Activated CD8-positive, alpha-beta memory T cell treated with anti-CD3 and anti-CD28 coated beads for 24 hours (primary cell): Measurements from ENCODE around the gene TLE6.
"Not testable (repeated sequence)": the region's sequence is repeated elsewhere in the genome, so short reads cannot be mapped to it uniquely, and the experiment has no call there.

ENCODE experiments used
- DNase-seq: peaks from one replicate; pipeline ENCODE4 v3.0.0-alpha.2; 2020

Gene TLE6

DNA sequence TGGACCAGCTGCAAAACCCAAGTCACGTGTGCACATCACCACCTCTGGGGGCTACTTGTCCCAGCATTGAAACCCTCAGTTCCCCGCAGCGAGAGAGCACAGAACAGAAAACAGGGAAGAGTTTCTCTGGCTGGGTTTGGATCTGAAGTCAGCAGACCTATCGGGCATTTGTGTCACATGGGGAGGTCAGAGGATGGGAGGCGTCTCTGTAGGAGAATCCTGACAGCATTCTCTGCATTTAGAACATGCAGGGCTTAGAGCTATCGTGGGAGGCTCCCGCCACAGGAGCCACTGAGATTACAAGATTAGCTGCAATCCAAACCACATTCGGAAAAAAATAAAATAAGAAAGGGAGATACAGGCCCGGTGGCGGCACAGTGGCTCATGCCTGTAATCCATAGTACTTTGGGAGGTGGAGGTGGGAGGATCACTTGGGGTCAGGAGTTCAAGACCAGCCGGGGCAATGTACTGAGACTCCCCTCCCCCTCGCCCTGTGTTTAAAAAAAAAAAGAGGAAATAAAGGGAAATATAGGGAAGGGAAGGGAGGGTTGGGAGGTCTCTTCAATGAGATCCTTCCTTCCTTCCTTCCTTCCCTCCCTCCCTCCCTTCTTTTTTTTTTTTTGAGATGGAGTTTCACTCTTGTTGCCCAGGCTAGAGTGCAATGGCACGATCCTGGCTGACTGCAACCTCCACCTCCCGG, 2.9 kb upstream of the TLE6 start:
- DNase-seq, result no peak

DNA sequence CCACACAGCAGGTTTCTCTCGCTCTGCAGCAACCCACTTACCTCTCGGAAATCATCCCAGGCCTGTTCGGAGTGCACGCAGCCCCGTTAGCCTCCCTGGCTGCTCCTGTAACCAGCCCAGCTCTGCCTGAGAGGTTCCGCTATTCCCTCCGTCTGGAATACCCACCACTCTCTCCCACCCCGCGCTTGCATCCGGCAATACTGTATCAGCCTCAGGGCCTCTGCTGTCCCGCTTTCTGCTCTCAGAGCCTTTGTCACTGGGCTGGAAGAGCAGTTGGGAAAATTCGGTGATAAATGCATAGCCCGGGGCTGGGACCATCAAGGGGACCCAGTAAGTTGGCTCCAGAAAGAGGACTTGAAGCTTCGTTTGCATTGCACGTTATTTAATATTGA, 759 bp upstream of the TLE6 start:
- DNase-seq, result peak; percentile 60

DNA sequence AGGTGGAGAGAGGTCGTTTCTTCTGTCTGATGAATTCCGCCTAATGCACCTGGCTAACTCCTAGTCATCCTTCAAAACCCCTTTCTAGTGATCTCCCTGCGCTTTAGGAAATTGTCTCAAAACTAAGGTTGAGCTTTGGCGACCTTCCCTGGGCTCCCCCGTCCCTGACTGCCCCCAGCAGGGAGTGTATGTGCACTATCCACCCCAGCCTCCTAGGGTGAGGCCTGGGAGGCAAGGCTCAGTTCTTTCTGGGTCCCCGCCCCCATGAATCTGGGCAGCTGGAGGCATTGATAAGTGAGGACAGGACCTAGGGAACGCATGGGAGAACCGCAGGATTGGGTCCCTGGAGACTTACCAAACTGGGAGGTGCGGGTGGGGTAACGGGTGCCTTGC, 378 bp downstream of the TLE6 start:
- no peak for DNase-seq

DNA sequence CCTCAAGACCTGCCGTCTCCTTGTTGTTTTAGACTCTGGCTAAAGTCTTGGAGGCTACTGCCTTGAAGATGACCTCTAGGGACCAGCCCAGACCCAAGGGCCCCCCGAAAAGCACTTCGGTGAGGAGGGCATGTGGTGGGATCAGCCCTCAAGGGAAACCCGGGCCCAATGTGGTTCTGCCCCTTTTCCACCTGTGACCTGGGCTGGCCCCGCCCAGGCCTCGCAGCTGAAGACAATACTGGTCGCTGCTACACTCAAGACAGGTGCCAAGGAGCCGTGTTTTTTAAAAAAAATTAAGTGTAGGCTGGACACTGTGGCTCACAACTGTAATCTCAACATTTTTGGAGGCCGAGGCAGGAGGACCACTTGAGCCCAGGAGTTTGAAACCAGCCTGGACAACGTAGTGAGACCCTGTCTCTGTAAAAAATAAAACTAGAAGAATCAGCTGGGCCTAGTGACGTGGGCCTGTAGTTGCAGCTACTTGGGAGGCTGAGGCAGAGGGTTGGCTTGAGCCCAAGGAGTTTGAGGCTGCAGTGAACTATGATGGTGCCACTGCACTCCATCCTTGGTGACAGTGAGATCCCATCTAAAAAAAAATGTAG, 903 bp downstream of the TLE6 start:
- DNase-seq, result no peak

DNA sequence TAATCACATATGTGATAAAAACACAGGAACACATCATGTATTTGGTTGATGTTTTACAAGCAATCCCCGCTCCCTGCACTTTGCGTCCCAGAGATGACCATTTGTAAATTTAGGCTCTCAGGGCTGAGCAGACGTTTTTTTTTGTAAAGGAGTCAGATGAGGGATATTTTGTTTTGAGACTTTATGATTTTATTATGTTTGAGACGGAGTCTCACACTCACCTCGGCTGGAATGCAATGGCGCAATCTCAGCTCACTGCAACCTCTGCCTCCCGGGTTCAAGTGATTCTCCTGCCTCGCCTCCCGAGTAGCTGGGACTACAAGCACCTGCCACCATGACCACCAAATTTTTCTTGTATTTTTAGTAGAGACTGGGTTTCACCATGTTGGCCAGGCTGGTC, 1.4 kb downstream of the TLE6 start:
- no peak for DNase-seq

DNA sequence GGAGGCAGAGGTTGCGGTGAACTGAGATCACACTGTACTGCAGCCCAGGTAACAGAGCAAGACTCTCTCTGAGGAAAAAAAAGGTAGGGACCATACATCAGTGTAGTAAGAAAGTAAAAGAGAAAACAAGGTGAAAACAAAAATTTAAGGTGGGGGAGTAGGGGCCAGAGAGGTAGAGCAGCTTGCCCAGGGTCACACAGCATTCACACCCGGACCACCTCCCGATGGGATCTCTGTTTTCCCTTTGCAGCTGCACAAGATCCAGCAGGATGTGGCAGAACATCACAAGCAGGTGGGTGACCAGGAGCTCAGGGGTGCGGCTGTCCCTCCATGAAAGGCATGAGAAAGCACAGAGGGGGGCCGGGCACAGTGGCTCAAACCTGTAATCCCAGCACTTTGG, 4.5 kb downstream of the TLE6 start:
- no peak for DNase-seq

DNA sequence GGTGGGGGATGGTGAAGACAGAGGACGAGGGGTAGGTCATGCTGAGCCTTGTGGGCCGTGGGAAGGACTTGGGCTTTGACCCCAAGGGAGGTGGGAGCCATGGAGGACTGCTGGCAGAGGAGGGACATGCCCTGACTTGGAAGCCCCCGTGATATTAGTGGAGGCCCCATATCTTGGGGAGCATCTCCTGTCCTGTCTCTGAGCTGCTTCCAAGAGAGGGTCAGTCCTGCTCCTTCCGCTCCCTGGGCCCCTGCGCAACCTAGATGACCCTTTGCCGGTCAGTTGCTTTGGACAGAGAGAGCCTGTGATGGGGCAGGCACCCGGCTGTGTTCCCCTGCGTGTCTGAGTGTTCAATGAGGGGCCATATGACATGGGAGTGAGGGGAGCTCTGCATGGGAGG, 5.2 kb downstream of the TLE6 start:
- no peak for DNase-seq

DNA sequence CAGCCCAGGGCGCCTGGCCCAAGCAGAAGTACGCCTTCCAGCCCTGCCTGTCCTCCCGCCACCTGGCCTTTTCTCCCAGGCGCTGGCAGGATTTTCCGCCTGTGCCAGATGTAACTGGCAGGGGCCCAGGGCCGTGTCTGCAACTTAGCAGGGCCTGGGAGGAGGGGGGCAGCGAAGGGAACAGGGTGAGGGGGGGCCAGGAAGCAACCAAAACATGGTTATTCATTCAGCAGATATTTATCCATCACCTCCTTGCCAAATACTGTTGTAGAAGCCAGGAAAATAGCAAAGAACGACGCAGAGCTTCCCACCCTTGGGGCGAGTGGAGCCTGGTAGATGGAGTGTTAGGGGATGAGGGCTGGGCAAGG, 5.6 kb downstream of the TLE6 start:
- no peak for DNase-seq

DNA sequence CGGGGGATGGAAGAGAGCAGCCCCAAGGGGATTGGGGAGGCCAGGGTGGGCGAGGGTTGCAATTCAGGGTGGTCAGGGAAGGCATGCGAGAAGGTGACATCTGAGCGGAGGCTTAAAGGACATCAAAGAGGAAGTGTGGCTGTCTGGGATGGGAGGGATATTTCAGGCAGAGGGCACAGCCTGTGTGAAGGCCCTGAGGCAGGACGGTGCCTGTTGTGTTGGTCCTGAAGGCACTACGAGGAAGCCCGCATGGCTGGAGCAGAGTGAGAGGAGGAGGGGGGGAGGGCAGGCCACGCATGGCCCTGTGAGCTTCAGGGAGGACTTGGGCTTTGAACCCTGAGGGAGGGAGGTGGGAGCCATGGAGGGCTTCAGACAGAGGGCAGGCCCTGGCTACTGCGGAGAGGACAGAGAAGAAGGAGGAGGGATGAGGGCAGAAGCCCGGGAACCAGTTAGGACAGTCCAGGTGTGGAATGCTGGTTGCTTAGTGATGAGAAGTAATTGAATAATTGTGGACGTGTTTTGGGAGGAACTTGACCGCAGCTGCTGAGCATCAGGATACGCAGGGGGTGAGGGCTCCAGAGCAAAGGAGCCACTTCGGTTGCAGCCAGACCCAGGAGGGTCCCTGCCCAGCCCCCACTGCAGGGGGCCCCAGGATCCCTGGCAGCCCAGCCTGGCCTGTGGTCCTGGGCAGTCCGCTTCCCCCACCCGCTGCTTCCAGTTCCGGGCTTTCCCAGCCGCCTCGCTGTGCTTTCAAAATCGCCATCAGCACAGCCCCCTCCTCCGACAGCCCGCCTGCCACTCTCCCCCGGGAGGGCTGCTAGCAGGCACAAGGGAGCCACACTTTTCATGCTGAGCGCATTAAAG, 6.2 kb downstream of the TLE6 start:
- DNase-seq, result no peak

DNA sequence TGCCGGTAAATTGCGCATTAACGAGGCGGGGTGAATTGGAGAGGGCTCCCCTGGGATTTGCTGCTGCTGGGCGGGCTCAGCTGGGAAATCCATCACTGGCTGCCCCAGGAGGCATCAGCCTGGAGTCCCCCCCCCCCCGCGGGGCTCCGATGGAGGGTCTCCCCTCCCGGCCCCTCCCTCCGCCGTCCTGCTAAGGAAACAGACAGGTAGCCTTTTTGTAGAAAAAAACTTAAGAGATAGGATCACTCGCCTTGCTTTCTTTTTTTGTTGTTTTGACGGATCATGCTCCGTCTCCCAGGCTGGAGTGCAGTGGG, 6.8 kb downstream of the TLE6 start:
- DNase-seq, result no peak

DNA sequence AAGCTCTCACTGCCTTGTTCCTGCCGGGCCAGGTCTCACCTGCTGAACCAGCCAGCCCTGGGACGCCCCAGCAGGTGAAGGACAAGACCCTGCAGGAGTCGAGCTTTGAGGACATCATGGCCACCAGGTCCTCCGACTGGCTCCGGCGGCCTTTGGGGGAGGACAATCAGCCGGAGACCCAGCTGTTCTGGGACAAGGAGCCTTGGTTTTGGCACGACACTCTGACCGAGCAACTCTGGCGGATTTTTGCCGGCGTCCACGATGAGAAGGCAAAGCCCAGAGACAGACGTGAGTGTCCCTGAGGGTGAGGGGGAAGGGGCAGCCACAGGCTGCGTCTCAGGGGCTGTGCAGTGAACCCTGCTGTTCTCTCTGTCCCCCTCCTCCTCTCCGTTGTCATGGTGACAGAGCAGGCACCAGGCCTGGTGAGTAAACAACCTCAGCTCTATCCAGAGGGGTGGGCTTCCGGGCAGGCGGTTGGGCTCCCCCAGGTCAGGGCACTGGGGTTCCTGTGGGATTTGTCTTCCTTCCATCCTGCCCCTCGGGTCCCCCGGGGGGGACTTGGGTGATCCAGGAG, 9.7 kb downstream of the TLE6 start:
- DNase-seq, result no peak

DNA sequence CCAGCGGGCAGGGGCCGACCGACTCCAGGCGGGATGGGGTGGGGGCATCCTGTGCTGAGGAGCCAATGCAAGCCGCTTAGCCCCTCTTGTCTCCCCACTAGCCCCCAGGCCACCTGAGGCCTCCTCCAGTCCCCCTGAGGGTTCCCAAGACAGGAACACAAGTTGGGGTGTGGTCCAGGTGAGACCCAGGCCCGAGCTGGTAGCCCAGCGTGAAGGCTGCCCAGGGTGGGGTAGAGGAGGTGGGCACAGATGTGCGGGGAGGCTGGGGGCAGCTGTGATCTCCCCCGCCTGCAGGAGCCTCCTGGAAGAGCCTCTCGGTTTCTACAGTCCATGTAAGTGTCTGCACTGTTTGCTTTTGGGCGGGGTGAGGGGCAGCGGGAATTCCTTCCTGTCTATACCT, 10.4 kb downstream of the TLE6 start:
- no peak for DNase-seq

DNA sequence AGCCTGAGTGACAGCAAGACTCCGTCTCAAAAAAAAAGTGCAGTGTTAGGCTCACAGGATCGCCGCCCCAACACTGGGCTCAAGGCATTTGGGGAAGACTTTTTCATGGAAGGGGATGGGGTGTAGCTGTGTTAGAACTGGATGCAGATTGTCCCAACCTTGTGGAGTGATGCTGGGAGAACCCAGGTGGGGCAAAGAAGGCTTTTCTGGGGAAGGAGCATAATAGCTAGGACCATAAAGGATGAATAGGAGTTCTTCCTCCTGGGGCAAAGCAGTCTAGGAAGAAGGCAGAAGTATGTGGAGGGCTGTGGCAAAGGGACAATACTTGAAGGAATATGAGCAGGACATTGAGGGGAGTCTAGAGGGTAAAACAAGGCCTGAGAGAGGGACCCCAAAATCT, 11.2 kb downstream of the TLE6 start:
- DNase-seq, result no peak

DNA sequence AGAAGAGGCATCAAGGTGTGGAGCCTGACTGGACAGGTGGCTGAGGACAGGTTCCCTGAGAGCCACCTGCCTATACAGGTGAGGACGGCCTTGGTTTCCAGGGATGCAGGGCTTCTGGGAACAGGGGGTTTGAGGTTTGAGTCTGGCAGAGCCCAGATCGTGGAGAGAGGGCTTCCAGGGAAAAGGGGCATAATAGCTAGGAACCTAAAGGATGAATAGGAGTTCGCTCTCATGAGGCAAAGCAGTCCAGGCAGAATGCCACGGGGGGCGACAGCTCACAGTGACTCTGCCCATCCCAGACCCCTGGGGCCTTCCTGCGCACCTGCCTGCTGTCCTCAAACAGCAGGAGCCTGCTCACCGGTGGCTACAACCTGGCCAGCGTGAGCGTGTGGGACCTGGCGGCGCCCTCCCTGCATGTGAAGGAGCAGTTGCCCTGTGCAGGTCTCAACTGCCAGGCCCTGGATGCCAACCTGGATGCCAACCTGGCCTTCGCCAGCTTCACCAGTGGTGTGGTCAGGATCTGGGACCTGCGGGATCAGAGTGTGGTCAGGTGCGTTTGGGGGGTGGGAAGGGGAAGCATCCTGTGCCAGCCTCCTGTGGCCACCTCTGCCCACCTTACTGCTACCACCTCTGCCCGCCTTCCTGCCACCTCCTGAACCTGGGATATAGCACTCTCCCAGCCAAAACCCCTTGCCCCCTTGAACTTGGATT, 12.0 kb downstream of the TLE6 start:
- DNase-seq, result no peak

DNA sequence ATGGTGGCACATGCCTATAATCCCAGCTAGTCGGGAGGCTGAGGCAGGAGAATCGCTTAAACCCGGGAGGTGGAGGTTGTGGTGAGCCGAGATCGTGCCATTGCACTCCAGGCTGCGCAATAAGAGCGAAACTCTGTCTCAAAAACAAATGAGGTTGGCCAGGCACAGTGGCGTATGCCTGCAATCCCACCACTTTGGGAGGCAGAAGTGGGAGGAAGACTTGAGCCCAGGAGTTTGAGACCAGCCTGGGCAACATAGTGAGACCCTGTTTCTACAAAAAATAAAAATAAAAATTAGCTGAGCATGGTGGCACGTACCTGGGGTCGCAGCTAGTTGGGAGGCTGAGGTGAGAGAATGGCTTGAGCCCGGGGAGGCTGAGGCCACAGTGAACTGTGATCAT, 15.0 kb downstream of the TLE6 start:
- not testable (repeated sequence) for DNase-seq

DNA sequence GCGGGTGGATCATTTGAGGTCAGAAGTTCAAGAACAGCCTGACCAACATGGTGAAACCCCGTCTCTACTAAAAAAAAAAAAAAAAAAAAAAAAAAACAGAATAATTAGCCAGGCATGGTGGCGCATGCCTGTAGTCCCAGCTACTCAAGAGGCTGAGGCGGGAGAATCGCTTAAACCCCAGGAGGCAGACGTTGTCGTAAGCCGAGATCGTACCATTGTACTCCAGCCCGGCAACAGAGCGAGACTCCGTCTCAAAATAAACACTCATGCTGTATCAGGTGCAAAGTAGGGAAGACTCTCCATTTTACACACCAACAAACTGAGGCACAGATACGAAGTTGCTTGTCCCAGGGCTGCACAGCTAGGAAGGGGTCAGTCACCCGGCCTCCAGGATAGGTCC, 15.6 kb downstream of the TLE6 start:
- DNase-seq, result no peak

DNA sequence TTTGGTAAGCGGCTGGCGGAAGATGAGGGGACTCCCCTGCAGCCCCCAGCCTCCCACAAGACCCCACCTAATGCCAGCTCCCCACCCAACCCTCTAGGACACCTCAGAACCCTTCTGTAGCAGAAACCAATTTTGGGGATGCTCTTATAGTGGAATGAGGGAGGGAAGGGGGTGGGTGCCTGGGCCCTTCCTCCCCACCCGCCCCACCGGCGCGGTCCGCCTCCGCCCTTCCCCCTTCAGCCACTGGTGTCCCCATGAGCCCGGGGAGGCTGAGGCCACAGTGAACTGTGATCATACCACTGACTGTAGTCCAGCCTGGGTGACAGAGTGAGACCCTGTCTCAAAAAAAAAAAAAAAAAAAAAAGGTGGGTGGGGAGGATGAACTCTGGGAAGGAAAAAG, 16.2 kb downstream of the TLE6 start:
- DNase-seq, result no peak

DNA sequence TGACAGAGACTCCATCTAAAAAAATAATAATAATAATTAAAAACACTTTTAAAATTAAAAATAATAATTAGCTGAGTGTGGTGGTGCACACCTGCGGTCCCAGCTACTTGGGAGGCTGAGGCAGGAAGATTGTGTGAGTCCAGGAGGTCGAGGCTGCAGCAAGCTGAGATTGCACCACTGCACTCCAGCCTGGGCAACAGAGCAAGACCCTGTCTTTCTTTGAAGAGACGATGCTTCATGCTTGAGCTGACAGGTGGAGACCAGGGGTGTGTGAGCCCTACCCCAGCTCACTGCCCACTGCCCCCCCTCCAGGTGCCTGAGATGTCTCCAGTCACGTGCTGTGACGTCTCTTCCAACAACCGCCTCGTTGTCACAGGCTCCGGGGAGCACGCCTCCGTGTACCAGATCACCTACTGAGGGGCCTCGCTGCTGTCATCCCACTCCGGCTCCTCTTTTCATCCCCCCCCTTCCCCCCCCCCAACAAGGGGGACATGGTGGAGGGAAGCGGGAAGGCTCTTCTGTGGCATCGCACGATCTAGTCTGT, 17.3 kb downstream of the TLE6 start:
- no peak for DNase-seq

DNA sequence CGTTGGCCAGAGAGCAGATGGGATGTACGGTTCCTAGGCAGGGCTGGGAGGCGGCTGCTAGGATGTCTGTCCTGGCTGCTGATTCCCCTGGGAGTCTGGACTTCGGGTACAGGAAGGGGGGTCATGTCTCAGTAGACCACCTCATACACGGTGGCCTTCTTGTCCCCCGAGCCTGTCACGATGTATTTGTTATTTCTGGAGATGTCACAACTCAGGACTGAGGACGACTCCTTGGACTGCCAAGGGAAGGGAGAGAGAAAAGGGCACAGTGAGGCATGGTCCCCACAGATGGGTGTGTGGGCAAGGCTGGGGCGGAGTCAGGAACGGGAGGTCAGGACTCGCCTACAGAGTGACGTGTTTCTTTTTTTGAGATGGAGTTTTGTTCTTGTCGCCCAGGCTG, 20.4 kb downstream of the TLE6 start:
- DNase-seq, result no peak

DNA sequence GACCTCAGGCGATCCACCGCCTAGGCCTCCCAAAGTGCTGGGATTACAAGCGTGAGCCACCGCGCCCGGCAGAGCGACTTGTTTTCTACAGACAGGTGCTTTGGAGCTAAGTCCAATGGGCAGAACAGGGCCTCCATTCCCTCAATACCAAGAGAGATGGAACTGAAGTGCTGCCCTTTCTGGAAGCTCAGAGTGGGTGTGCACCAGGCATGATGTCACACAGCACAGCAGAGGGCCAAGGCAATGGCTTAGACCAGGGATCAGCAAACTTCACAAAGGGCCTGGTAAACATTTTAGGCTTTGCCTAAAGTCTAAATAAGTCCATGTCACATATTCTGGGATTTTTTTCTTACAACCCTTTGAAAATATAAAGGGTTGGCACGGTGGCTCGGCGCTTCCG, 21.3 kb downstream of the TLE6 start:
- DNase-seq, result no peak

DNA sequence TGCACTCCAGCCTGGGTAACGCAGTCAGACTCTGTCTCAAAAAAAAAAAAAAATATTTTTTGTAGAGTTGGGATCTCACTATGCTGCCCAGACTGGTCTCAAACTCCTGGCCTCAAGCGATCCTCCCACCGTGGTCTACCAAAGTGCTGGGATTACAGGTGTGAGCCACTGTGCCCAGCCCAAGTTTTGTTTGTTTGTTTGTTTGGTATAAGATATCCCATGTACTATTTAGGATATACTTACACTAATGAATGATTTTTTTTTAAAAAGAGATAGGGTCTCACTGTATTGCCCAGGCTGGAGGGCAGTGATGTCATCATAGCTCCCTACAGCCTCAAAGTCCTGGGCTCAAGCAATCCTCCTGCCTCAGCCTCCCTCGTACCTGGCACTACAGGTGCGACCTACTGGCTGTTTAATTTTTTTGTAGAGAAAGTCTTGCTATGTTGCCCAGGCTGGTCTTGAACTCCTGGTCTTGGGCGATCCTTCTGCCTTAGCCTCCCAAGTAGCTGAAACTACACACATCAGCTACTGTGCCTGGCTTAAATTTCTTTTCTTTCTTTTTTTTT, 24.0 kb downstream of the TLE6 start:
- no peak for DNase-seq

DNA sequence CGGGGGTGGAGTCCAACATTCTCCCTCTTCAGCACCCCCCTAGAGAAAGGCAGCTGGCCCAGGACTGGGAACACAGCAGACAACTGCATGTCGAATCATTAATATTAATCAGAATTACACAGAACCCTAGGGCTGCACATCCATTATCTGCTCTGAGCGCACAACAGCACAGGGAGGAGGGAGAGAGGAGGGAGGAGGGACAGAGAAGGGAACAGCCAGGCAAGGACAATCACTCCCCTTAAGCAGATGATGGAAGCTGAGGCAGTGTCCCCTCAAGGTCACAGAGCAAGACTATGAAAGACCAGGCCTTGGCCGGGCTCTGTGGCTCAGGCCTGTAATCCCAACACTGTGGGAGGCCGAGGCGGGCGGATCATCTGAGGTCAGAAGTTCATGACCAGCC, 25.7 kb downstream of the TLE6 start:
- DNase-seq, result no peak

DNA sequence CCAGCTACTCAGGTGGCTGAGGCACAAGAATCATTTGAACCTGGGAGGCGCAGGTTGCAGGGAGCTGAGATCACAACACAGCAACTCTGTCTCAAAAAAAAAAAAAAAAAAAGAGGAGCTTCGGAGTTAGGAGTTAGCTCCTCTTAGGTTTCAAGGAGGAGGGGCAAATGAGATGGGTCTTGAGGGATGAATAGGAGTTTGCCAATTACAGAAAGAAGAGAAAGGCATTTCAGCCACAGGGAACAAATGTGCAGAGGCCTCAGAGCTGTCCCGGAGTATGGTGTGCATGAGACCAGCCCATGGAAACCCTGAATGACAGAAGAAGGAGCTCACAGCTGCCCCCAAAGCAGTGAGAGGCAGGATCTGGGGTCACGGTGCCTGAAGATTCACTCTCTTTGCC, 27.2 kb downstream of the TLE6 start:
- DNase-seq, result no peak
